ENCODE measurements around the gene TRIM63.

The TRIM63 gene

DNA sequence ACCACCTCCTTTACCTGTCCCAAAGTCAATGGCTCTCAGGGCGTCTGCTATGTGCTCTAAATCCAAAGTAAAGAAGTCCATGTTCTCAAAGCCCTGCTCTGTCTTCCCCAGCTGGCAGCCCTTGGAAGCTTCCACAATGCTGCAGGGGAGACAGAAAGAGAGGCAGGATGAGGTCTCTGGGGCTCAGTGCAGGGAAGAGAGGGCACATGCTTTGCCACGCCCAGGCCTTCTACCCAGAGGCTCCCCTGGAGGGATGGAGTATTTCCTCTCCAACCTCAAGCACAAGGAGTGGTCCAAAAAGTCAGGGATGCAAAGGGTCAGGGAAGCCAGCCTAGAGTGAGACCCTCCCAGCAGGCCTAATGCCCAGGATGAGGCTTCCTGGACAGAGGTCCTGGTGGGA is 10.2 kb downstream of the TRIM63 start:
- no peak for DNase-seq (ENCODE audit: low spot score)

DNA sequence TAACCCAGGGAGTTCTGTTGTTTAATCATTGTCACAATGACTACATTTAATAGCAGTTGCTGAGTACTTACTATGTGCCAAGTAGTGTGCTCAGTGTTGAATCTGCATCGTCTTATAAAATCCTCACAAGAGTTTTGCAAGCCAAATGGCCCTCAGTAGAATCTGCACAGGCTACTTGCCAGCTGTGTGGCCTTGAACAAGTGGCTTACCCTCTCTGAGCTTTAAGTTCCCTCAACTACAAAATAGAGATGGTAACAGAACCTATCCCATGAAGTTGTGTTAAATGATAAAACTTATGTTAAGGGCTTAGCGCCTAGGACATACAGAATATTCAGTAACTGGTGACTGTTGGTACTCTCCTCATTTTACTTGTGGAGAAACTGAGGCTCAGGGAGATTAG is 12.4 kb downstream of the TRIM63 start:
- no peak for DNase-seq (ENCODE audit: low spot score)

- DNase-seq (ENCODE audit: low spot score) = no peak
Observed at GRCh38 chr1:26053718-26054560, 13.5 kb downstream of the TRIM63 start.

DNA sequence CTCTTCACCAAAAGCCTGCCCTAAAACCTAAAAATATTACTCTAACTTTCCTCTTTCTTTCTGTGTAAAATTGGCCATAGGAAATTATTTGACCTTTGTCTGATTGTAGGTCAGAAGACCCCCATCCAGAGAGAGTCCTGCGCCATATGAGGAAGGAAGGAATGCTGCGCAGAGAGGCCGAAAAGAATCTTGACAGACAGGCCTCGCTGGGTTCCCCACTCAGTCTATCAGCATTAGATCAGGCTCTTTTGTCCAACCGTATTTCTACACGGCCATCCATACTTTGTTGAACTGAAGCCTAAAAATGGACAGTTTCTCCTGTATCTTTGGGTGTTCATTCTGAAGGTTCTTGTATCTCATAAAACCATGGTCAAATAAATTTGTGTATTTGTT is 17.2 kb downstream of the TRIM63 start:
- no peak for DNase-seq (ENCODE audit: low spot score)

DNA sequence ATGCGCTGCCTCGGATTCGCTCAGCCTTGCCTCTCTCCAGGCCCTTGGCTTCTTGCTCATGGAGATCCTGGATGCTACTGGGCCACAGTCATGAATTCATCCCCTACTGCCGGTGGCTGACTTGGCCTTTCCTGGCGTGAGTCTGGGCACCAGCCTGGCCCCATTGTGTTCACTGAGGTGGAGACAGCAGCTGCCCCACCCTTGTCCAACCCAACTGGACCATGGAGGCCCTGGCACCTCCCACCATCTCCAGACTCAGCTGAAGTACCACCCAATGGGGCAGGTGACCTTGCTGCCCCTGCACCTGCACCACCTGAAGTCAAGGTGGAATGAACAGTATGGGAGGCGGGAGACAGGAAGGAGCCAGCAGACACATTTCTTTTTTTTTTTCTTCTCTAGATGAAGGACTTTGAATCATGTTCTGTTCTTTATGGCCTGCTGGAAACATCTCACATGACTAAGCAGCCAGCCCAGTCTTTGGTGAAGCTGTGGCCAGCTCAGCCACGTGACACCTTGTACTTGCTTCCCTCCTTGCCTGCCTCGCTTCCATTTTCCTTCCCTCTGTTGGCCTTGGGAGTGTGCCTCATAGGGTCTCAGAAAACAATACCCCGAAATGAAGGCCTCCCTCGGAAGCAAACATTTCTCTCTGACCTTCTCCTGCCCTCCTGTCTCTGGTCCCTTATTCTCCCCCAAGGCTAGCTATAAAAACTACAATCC is 17.7 kb downstream of the TRIM63 start:
- no peak for DNase-seq (ENCODE audit: low spot score)

DNA sequence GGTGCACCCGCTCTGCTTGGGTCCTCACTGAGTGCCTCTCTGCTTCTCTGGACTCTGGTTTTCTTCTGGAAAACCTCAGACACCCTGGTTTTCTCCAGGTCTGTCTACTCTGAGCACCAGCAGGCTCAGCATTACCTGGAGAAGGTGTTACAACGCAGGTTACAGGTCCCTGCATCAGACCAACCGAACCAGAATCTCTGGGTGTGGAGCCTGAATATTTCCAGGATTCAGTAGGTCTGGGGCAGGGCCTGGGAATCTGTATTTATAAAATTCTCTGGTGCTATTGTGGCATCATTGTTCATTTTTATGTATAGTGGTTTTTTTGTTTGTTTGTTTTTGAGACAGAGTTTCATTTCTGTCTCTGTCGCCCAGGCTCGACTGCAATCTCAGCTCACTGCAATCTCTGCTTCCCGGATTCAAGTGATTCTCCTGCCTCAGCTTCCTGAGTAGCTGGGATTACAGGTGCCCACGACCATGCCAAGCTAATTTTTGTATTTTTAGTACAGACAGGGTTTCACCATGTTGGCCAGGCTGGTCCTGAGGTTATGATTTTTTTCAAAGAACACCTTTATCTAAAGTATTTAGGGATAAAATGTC is 20.1 kb downstream of the TRIM63 start:
- no peak for DNase-seq (ENCODE audit: low spot score)

GRCh38 chr1:26046246-26047095 is 21.0 kb downstream of the TRIM63 start:
- no peak for DNase-seq (ENCODE audit: low spot score)

GRCh38 chr1:26045722-26046245 is 21.6 kb downstream of the TRIM63 start, which contains the start of gene SLC30A2:
SLC30A2 (minus strand) TSS chr1:26046118; CDS start chr1:26045896, 222 bp downstream.
- DNase-seq (ENCODE audit: low spot score) = no peak

DNA sequence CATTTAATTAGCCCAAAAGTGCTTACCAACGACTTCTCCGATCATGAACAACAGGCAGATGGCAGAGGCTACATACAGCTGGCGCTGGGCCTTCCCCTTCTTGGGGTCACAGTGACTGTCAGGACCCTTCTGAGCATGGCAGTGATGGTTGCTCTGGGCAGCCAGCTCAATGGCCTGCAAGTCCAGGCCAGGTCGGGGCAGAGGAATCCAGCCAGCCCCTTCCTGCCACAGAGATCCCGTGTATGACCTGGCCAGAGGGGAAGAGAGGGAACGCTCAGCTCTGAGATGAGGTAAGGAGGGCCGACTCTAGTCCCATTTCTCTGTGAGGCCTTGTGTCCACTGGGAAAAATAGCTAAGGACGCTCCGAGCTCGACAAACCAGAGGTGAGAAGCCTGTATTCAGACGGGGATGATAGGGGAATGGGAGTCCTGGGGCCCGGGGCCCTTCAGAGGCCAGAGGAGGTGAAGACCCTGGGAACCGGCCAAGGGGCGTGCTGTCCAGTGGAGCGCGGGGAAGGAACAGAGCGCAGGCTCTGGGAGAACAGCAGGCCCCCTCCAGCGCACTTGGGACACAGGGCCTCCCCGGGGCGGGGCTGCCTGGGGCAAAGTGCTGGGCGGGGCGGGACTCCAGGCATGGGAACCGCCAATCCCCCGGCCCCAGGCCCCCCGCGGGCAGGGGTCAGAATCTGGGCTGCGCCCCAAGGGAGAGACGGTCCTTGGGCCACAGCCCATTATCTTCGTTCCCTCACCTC is 22.3 kb downstream of the TRIM63 start:
- no peak for DNase-seq (ENCODE audit: low spot score)

- no peak for DNase-seq (ENCODE audit: low spot score)
Observed at GRCh38 chr1:26044414-26044813, 23.0 kb downstream of the TRIM63 start.

DNA sequence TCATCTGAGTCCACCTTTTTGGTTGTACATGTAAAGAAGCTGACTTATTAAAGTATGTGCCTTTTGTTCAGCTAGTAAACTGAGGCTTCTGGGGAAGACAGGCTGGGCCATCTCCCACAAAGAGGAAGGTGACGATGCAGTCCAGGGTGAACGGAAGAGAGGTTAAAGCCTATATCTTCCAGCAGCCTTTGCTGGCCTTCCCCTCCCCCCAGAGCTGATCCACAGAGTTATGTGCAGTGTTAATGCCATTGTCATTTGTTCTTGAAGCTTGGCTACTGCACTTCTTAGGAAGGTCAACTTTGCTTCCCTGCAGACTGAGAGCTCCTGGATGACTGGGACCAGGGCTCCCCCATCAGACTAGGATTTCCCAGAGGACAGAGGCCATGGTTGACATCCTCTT is 23.7 kb downstream of the TRIM63 start:
- no peak for DNase-seq (ENCODE audit: low spot score)

DNA sequence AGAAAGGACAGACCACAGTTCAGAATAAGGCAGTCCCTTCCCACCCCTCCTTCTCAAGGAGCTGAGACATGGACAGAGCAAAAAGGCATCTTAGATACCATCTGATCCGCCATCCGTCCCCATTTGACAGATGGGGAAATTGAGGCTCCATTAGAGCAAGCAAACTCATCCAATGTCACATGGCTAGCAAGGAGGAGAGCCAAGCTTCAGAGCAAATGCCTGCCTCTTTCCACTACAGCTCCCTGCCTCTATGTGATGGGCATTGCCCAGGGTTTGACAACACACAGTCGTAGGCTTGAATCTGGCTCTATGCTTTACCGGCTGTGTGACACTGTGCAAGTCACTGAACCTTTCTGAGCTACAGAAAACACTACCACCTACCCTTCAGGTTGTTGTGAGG is 25.5 kb downstream of the TRIM63 start:
- no peak for DNase-seq (ENCODE audit: low spot score)

DNA sequence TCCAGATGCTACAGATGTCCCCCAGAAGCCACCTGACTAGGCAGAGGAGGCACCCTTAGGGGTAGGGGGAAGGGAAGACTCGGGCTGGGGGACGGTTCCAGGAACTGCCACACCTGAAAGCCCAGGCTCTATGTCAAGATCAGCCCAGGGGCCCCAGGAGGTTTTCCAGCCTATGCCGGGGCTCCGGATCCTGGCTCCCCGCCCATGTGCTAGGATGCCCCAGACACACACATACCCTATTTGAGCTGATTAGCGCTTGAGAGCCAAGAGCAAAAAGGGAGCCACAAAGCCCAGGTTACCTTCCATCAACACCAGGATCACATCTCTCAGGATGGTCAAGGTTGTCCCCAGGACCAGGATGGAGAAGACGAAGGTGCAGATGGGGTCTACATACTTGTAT is 26.0 kb downstream of the TRIM63 start:
- no peak for DNase-seq (ENCODE audit: low spot score)

DNA sequence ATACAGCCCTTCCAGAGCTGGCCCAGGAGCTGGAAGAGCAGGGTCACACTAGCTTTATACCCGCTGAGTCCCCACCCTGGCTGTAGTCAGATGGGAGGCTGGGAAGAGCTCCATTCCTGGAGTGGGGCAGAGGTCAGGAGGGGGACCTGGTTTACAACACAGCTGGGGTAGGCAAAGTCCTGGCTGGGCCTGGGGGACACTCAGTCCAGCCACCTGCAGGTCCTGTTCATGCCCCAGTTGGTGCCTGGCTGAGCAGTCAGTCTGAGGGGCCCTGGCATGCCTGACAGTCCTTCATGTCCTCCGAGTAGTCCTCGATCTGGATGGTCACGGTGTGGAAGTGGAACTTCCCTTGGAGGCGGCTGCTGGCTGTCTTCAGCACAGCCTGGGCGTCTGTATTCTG is 28.5 kb downstream of the TRIM63 start:
- DNase-seq (ENCODE audit: low spot score) = no peak

DNA sequence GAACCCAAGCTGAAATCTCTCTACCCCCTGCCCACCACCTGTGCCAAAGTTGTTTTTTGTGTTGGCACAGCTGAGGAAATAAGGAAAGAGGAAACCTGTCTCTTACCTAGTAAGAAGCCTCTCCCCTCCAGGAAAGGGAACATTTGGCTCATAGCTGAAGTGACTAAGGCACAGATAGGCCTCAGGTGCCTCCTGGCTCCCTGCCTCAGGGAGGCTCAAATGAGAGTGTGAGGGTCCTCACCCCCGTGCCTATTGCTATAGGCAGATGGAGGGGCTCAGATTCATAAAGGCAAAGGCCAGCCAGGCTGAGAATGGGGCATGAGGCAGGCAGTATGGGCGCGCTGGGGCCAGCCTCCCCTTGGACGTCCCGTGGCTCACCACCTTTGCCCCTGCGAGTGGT is 29.0 kb downstream of the TRIM63 start:
- no peak for DNase-seq (ENCODE audit: low spot score)

DNA sequence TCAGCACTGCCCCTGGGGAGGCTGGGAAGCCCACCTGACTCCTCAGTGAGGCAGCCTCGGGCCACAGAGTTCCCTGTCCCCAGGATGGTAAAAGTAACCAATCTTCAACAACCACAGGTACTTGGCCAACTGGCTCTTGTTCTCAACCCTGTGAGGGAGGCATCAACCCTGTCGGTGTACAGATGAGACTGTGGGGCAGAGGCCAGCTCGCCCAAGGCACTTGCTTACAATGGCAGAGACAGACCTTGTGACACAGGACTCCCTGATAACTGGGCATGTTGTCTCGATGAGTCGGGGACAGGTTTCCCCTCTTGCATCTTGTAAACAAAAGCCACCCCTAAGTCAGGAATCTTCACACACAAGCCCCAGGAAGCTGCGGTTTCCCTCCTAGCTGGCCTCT is 29.5 kb downstream of the TRIM63 start:
- DNase-seq (ENCODE audit: low spot score) = no peak

DNA sequence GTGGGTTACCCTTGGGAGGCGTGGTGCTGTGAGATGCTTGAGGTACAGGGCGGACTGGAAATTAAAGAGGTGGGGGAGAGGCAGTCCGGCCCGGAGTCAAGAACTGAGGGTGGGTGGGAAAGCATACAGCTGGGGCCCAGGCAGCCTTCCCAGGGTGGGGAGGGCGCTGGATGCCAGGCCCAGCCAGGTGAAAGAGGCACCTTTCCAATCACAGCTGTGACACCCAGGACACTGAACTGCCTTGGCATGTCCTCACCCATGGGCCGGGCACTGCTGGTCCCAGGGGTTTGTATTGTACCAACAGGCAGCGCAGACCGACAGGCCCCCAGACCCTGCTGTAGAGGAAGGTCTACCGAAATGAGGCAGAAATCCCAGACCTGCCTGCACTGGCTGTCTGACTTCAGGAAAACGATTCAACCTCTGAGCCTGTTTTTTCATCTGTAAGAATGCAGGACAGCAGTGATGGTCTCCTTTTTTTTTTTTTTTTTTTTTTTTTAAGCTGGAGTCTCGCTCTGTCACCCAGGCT is 30.6 kb downstream of the TRIM63 start:
- DNase-seq (ENCODE audit: low spot score) = no peak

- DNase-seq (ENCODE audit: low spot score) = peak; percentile 82
Observed at GRCh38 chr1:26035959-26036755, 31.3 kb downstream of the TRIM63 start.

- DNase-seq (ENCODE audit: low spot score) = peak; percentile 92
Observed at GRCh38 chr1:26035203-26035958, 32.0 kb downstream of the TRIM63 start.
